Sigmoid colon (tissue), 7 donors: ENCODE results near the gene ZNF888. TPM values are rescaled to one million over a fixed set of nuclear protein-coding genes. Genes with fewer than 3 reads are reported as not detected.

Source experiments
- DNase-seq: peaks from one replicate; pipeline ENCODE4 v3.0.0-alpha.2; 2019
- H3K27ac ChIP-seq, 4 donors: fragments of 200-600 bp; sonication (generic); one replicate each; pipeline ENCODE4 v1.5.1; 2016 to 2019; ENCODE audit warnings: mild to moderate bottlenecking in 1 of 4
- H3K27me3 ChIP-seq, 3 donors: fragments of 200-600 bp; sonication (generic); one replicate each; pipeline ENCODE4 v1.5.1; 2019; ENCODE audit warnings: mild to moderate bottlenecking in 1 of 3
- H3K36me3 ChIP-seq, 4 donors: fragments of 200-600 bp; sonication (generic); one replicate each; pipeline ENCODE4 v1.5.1; 2016 to 2019
- H3K4me1 ChIP-seq, 4 donors: fragments of 200-600 bp; sonication (generic); one replicate each; pipeline ENCODE4 v1.5.1; 2017 to 2019
- H3K4me3 ChIP-seq, 4 donors: fragments of 200-600 bp; sonication (generic); one replicate each; pipeline ENCODE4 v1.5.1; 2017 to 2019; ENCODE audit warnings: mild to moderate bottlenecking in 2 of 4, moderate library complexity in 1 of 4
- H3K9me3 ChIP-seq, 4 donors: fragments of 200-600 bp in 3 of 4; sonication (generic) in 3 of 4; one replicate each; pipeline versions ENCODE4 v1.5.1 to v1.6.1; 2013 to 2019
- EP300 ChIP-seq, 4 donors: sonication (generic); formaldehyde crosslinking; IDR thresholded peaks; one replicate each; pipeline ENCODE4 v1.6.1; 2017; ENCODE audit warnings: antibody characterized with exemption in 4 of 4
- POLR2A ChIP-seq, 2 donors: fragments of 450-650 bp; IDR thresholded peaks; one replicate each; pipeline ENCODE4 v1.6.1; 2016; ENCODE audit warnings: antibody characterized with exemption in 2 of 2, mild to moderate bottlenecking in 2 of 2, moderate library complexity in 2 of 2
- POLR2AphosphoS5 ChIP-seq, 4 donors: sonication (generic); formaldehyde crosslinking; IDR thresholded peaks; one replicate each; pipeline ENCODE4 v1.6.1; 2017; ENCODE audit warnings: antibody characterized with exemption in 4 of 4
- WGBS, 2 donors: extraction: QIAGEN DNeasy Blood & Tissue Kit; methylation state at CpG; one replicate each; pipeline ENCODE4 v1.1.7; 2013; 5-methylcytosine and 5-hydroxymethylcytosine counted together
- intact Hi-C: fragments of 100-400 bp; cut with DNase I; formaldehyde crosslinking; loops from one replicate; pipeline ENCODE4 v1.15.1; 2023
- polyA plus RNA-seq, 3 donors: library from polyadenylated mRNA; stranded (reverse); fragments of 200-250 nt; gene quantifications; one replicate each; pipeline ENCODE4 v1.2.3, GENCODE V29; 2013
- total RNA-seq, 4 donors: library from RNA; depleted of rRNA; stranded (reverse); fragments of >200 nt; gene quantifications; one replicate each; pipeline ENCODE4 v1.1.0, GENCODE V29; 2016
- TF ChIP-seq, protein P1 (sequence below), 4 experiments: fragments of 450-650 bp in 3 of 4; fragments of 200-600 bp in 1 of 4; IDR thresholded peaks; one replicate each; pipeline ENCODE4 v1.5.1; 2016 to 2019; ENCODE audit warnings: antibody characterized with exemption in 4 of 4, mild to moderate bottlenecking in 3 of 4, moderate library complexity in 2 of 4
- donor health status: healthy with polysubstance abuse.
- donor health status: Bipolar disorder and iron deficiency.
- donor health status: healthy.

ZNF888 gene
- total and polyA plus RNA-seq, 7 donors = 1.8 to 5.0 (median 3.9) TPM

GRCh38 chr19:52961981-52962380 lies 38.8 kb upstream of the ZNF888 start:
- no peak for DNase-seq
- 14 to 23% methylated on average over 5 of the region's 5 CpGs for WGBS, 2 donors
- Histone ChIP-seq H3K36me3 (peaks cover 0 to 19% (median 0%) of the 10 kb centered on the region in 4 donors), H3K4me1 (peaks cover 0 to 18% (median 12%) of the 10 kb centered on the region in 4 donors), H3K4me3 (peak overlapping the region; percentile 52 to 73 (median 62)), H3K27ac (peak overlapping the region; percentile 85 to 87 (median 86)), H3K27me3 (no peaks in the 10 kb centered on the region), H3K9me3 (no peaks in the 10 kb centered on the region)
- intact Hi-C loops = loop anchor here (1.0 to 2.0 kb wide), 3 partner anchors 19 to 65 kb away; partner anchors contain the start of gene ZNF320
- TF ChIP-seq, protein P1, sequence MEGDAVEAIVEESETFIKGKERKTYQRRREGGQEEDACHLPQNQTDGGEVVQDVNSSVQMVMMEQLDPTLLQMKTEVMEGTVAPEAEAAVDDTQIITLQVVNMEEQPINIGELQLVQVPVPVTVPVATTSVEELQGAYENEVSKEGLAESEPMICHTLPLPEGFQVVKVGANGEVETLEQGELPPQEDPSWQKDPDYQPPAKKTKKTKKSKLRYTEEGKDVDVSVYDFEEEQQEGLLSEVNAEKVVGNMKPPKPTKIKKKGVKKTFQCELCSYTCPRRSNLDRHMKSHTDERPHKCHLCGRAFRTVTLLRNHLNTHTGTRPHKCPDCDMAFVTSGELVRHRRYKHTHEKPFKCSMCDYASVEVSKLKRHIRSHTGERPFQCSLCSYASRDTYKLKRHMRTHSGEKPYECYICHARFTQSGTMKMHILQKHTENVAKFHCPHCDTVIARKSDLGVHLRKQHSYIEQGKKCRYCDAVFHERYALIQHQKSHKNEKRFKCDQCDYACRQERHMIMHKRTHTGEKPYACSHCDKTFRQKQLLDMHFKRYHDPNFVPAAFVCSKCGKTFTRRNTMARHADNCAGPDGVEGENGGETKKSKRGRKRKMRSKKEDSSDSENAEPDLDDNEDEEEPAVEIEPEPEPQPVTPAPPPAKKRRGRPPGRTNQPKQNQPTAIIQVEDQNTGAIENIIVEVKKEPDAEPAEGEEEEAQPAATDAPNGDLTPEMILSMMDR (IDR thresholded peaks at IDR 0.05) = no peak
- TF ChIP-seq EP300 (IDR thresholded peaks at IDR 0.05) = no peak

GRCh38 chr19:52959613-52960295 lies 36.5 kb upstream of the ZNF888 start:
- Histone ChIP-seq H3K4me3 (no peak overlapping the region), H3K27me3 (no peaks in the 10 kb centered on the region), H3K4me1 (peaks cover 0 to 18% (median 12%) of the 10 kb centered on the region in 4 donors), H3K9me3 (peaks cover 0 to 5% (median 0%) of the 10 kb centered on the region in 4 donors), H3K36me3 (peaks cover 6 to 41% (median 17%) of the 10 kb centered on the region in 4 donors), H3K27ac (no peak overlapping the region)
- DNase-seq = no peak
- WGBS, 2 donors = 93 to 97% methylated on average over 11 of the region's 11 CpGs
- intact Hi-C loops = no loop called here
- TF ChIP-seq POLR2AphosphoS5 (IDR thresholded peaks at IDR 0.05) (no peak), EP300 (IDR thresholded peaks at IDR 0.05) (no peak), POLR2A (IDR thresholded peaks at IDR 0.05) (no peak)
- TF ChIP-seq, protein P1 (IDR thresholded peaks at IDR 0.05) = no peak

DNA sequence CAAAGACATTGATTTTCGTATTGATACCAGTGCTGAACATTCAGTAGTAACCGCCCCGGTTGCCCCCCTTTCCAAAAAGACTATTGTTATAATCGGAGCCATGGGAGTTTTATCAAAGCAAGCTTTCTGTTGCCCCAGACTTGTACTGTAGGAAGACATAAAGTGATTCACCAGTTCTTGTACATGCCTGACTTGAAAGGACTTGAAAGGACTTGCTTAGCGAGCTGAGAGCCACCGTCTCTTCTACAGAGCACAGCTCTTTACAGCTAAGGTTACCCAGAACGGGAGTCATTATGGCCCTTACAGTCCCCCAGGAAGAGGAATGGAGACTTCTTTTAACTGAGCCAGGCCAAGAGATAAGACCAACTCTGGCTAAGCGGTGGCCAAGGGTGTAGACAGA lies 34.4 kb upstream of the ZNF888 start:
- intact Hi-C loops = no loop called here
- peaks cover 9 to 59% (median 27%) of the 10 kb centered on the region in 4 donors for H3K36me3 ChIP-seq
- H3K9me3 ChIP-seq = peaks cover 0 to 17% (median 0%) of the 10 kb centered on the region in 4 donors
- H3K4me3 ChIP-seq = no peak overlapping the region
- peaks cover 0 to 10% (median 9%) of the 10 kb centered on the region in 4 donors for H3K4me1 ChIP-seq
- H3K27me3 ChIP-seq = no peaks in the 10 kb centered on the region
- no peak for DNase-seq
- TF ChIP-seq, protein P1 (IDR thresholded peaks at IDR 0.05) = no peak
- no peak for TF ChIP-seq POLR2AphosphoS5 (IDR thresholded peaks at IDR 0.05)
- TF ChIP-seq EP300 (IDR thresholded peaks at IDR 0.05) = no peak
- WGBS, 2 donors = 94 to 97% methylated on average over 8 of the region's 8 CpGs
- no peak overlapping the region for H3K27ac ChIP-seq

- intact Hi-C loops = no loop called here
- peaks cover 0 to 8% (median 6%) of the 10 kb centered on the region in 4 donors for H3K4me1 ChIP-seq
- whole genome bisulfite sequencing, 2 donors = 95 to 98% methylated on average over 10 of the region's 10 CpGs
- H3K27me3 ChIP-seq = no peaks in the 10 kb centered on the region
- peaks cover 16 to 65% (median 34%) of the 10 kb centered on the region in 4 donors for H3K36me3 ChIP-seq
- peaks cover 0 to 22% (median 1%) of the 10 kb centered on the region in 4 donors for H3K9me3 ChIP-seq
- H3K27ac ChIP-seq = no peak overlapping the region
- no peak overlapping the region for H3K4me3 ChIP-seq
- no peak for DNase-seq
- no peak for TF ChIP-seq EP300 (IDR thresholded peaks at IDR 0.05)
- no peak for TF ChIP-seq POLR2AphosphoS5 (IDR thresholded peaks at IDR 0.05)
- TF ChIP-seq, protein P1 (IDR thresholded peaks at IDR 0.05) = no peak
- TF ChIP-seq POLR2A (IDR thresholded peaks at IDR 0.05) = no peak
Measured at GRCh38 chr19:52956917-52957316, 33.7 kb upstream of the ZNF888 start.
